PC-9 (cell line): ENCODE measurements around the gene MCF2L. TPM values are rescaled to one million over a fixed set of nuclear protein-coding genes. Genes with fewer than 3 reads are reported as not detected.

Experiments
- BruUV-seq: library from RNA; stranded (reverse); fragments of 400-500 nt; replicated peaks from 2 replicates; lab custom pipeline; 2021; lab: Mats Ljungman, UMichigan
- CTCF ChIA-PET: fragments of 300-600 bp; sonication (Branson Sonifier 250); formaldehyde crosslinking; loops from one replicate; lab custom pipeline; 2022; ENCODE audit warnings: antibody characterized with exemption; lab: Charles Lee
- POLR2A ChIA-PET: fragments of 300-600 bp; sonication (Branson Sonifier 250); formaldehyde crosslinking; loops from one replicate; lab custom pipeline; 2022; ENCODE audit warnings: antibody characterized with exemption; ENCODE audit not compliant: unreplicated experiment; lab: Charles Lee
- DNase-seq, 2 experiments: peaks; one replicate each; pipeline versions ENCODE4 v3.0.0 to v3.0.0-alpha.2; 2015 to 2022; ENCODE audit warnings: mixed read lengths in 1 of 2
- H2AFZ ChIP-seq: fragments of 200-600 bp; sonication (generic); 2 replicates; pipeline ENCODE4 v1.8.1; 2017; ENCODE audit warnings: antibody characterized with exemption
- H3F3A ChIP-seq: fragments of 200-600 bp; sonication (generic); 2 replicates; pipeline ENCODE4 v1.8.1; 2017; ENCODE audit warnings: antibody characterized with exemption, mild to moderate bottlenecking, low read depth; ENCODE audit not compliant: insufficient read depth
- H3K27ac ChIP-seq: fragments of 200-600 bp; sonication (generic); 2 replicates; pipeline ENCODE4 v1.6.1; 2016; ENCODE audit warnings: mixed run types
- H3K27me3 ChIP-seq: fragments of 200-600 bp; sonication (generic); 2 replicates; pipeline ENCODE4 v1.6.1; 2016; ENCODE audit warnings: low read depth, mixed run types; ENCODE audit not compliant: insufficient read depth
- H3K36me3 ChIP-seq: fragments of 200-600 bp; sonication (generic); 2 replicates; pipeline ENCODE4 v1.6.1; 2016; ENCODE audit warnings: low read depth, mixed run types
- H3K4me1 ChIP-seq: fragments of 200-600 bp; sonication (generic); replicated peaks from 2 replicates; pipeline ENCODE4 v1.6.1; 2016; ENCODE audit warnings: mixed run types; ENCODE audit not compliant: insufficient read depth
- H3K4me2 ChIP-seq: fragments of 200-600 bp; sonication (generic); 2 replicates; pipeline ENCODE4 v1.6.1; 2017; ENCODE audit warnings: mixed run types
- H3K4me3 ChIP-seq: fragments of 200-600 bp; sonication (generic); 2 replicates; pipeline ENCODE4 v1.6.1; 2016; ENCODE audit warnings: mixed run types
- H3K79me2 ChIP-seq: fragments of 200-600 bp; sonication (generic); 2 replicates; pipeline ENCODE4 v1.6.1; 2017; ENCODE audit warnings: low read depth, mixed run types
- H3K9me2 ChIP-seq: fragments of 200-600 bp; sonication (generic); 2 replicates; pipeline ENCODE4 v1.8.1; 2017; ENCODE audit warnings: mild to moderate bottlenecking; ENCODE audit not compliant: insufficient read depth
- H3K9me3 ChIP-seq: fragments of 200-600 bp; sonication (generic); 2 replicates; pipeline ENCODE4 v1.8.1; 2016; ENCODE audit warnings: low read depth; ENCODE audit not compliant: insufficient read depth
- H4K20me1 ChIP-seq: fragments of 200-600 bp; sonication (generic); 2 replicates; pipeline ENCODE4 v1.8.1; 2017; ENCODE audit not compliant: insufficient read depth
- EZH2 ChIP-seq: fragments of 200-600 bp; sonication (generic); IDR thresholded peaks from 2 replicates; pipeline ENCODE4 v1.8.0; 2017; ENCODE audit warnings: antibody characterized with exemption, low read depth
- intact Hi-C: fragments of 100-400 bp; cut with micrococcal nuclease; formaldehyde crosslinking; loops from one replicate; pipeline ENCODE4 v1.10.0; 2022; ENCODE audit not compliant: unreplicated experiment
- total RNA-seq: library from RNA; stranded (reverse); gene quantifications from 2 replicates; pipeline ENCODE4 v1.2.3, GENCODE V29; 2021
- TF ChIP-seq, protein P1 (sequence below): fragments of 200-600 bp; sonication (generic); conservative IDR thresholded peaks from 2 replicates; pipeline ENCODE4 v1.6.1; 2017; ENCODE audit warnings: mixed run types, antibody characterized with exemption, mild to moderate bottlenecking, moderate library complexity

The MCF2L gene
- total RNA-seq, 1 experiment from 2014 or later = 28.2 TPM

DNA sequence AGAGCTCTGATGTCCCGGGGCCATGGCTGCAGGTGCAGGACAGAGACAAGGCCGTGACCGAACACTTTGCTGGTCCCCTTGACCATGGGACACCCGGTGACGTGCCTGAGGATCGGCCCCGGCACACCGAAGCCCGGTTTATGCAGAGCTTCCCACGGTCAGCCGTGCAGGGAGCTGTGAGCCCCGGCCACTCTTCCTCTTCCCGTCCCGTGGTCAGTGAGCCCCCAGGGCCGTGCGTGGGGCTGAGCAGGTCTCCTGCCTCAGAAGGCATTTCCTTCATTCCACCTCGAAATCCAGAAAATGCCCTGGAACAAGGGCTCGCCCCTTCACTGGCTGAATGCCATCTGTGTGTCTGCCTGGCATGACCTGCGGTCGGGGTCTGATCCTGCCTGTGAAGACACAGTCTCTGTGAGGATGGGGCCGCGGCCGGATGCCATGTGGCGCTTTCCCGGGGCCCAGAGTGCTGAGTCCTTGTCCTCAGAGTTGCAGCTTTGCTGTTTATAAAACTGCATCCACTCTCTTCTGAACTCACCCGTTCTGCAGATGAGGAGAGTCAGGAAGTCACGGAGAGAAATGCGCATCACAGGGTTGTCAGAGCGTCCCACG lies 16.9 kb downstream of the MCF2L start:
- intact Hi-C loops = no loop called here
- Histone ChIP-seq H3K4me3 (no peak overlapping the region), H3K9me3 (no peaks in the 10 kb centered on the region), H3K79me2 (no peaks in the 10 kb centered on the region), H3K27ac (no peak overlapping the region), H3K4me1 (peaks cover 8% of the 10 kb centered on the region; the same call in 1 of the 2 replicates), H4K20me1 (no peaks in the 10 kb centered on the region), H3K36me3 (no peaks in the 10 kb centered on the region), H3K4me2 (no peak overlapping the region), H3F3A (peaks cover 8% of the 10 kb centered on the region; the same call in 1 of the 2 replicates), H3K27me3 (no peaks in the 10 kb centered on the region), H2AFZ (no peak overlapping the region), H3K9me2 (no peaks in the 10 kb centered on the region)
- no TSS peak for BruUV-seq
- ChIA-PET CTCF (no interaction called here), POLR2A (no interaction called here)
- DNase-seq = no peak
- TF ChIP-seq, protein P1, sequence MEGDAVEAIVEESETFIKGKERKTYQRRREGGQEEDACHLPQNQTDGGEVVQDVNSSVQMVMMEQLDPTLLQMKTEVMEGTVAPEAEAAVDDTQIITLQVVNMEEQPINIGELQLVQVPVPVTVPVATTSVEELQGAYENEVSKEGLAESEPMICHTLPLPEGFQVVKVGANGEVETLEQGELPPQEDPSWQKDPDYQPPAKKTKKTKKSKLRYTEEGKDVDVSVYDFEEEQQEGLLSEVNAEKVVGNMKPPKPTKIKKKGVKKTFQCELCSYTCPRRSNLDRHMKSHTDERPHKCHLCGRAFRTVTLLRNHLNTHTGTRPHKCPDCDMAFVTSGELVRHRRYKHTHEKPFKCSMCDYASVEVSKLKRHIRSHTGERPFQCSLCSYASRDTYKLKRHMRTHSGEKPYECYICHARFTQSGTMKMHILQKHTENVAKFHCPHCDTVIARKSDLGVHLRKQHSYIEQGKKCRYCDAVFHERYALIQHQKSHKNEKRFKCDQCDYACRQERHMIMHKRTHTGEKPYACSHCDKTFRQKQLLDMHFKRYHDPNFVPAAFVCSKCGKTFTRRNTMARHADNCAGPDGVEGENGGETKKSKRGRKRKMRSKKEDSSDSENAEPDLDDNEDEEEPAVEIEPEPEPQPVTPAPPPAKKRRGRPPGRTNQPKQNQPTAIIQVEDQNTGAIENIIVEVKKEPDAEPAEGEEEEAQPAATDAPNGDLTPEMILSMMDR = no peak
- TF ChIP-seq EZH2 = no peak

DNA sequence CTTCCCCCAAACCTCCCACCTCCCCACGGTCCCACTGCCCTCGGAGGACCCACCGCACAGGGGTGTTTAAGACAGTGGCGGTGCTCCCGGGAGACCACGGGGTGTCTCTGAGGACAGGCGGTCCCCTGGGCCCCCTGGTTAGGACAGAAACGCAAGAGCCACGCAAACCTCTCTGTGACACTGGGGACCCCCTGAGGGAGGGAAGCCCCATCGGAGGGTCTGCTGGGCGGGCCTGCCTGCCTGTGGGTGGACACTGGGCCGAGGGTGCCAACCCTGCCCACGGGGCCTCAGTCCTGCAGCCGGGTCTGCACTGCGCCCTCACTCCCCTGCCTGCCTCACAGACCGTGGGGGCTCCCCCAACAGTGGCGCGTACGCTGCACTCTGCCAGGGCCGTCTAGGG lies 17.5 kb downstream of the MCF2L start:
- BruUV-seq = no TSS peak
- H3K4me1 ChIP-seq = peaks cover 11% of the 10 kb centered on the region; the same call in 1 of the 2 replicates
- ChIA-PET CTCF (no interaction called here), POLR2A (no interaction called here)
- no peak overlapping the region for H2AFZ ChIP-seq
- H3F3A ChIP-seq = peaks cover 8% of the 10 kb centered on the region; the same call in 1 of the 2 replicates
- H3K9me3 ChIP-seq = no peaks in the 10 kb centered on the region
- H3K27me3 ChIP-seq = no peaks in the 10 kb centered on the region
- H3K79me2 ChIP-seq = no peaks in the 10 kb centered on the region
- no peaks in the 10 kb centered on the region for H3K9me2 ChIP-seq
- no peak overlapping the region for H3K27ac ChIP-seq
- H3K4me2 ChIP-seq = no peak overlapping the region
- no peaks in the 10 kb centered on the region for H4K20me1 ChIP-seq
- H3K36me3 ChIP-seq = no peaks in the 10 kb centered on the region
- no peak for DNase-seq
- H3K4me3 ChIP-seq = no peak overlapping the region
- intact Hi-C loops = no loop called here
- TF ChIP-seq EZH2 = no peak
- TF ChIP-seq, protein P1 = no peak

DNA sequence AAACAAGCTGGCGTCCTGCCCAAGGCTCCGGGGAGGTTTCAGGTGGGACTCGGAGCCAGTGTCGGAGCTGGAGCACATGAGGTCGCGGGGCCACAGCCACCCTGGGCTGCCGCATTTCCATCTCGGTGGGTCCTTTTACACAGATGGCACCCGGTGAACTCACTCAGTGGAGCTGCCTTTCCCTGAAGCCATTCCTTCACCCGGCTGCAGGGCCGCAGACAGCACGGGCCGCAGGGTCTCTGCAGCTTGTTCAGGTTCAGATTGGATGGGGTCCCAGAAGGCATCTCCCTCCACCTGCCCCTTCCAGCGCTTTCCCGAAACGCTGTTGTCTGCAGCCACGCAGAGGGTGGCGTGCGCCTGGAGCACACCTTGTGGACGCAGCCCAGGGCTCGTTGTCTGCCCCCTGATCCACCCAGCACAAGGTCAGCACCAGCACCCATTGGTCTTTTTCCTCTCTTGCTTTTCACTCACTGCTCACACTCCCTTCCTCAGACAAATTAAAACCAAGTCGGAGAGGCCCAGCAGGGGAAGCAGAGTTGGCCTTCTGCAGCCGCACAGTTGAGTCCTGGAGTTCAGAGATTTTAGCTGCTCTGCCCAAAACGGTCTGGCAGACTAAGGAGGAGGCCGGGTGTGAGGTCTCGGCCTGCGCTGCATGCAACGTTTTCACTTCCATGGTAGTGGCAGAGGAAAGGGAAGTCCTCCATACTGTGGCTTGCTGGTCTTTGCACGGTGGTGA lies 18.1 kb downstream of the MCF2L start:
- Histone ChIP-seq H3K27ac (no peak overlapping the region), H3F3A (peaks cover 8% of the 10 kb centered on the region; the same call in 1 of the 2 replicates), H3K4me1 (peaks cover 11% of the 10 kb centered on the region; the same call in 1 of the 2 replicates), H4K20me1 (no peaks in the 10 kb centered on the region), H3K9me3 (no peaks in the 10 kb centered on the region), H2AFZ (no peak overlapping the region), H3K27me3 (no peaks in the 10 kb centered on the region), H3K4me2 (no peak overlapping the region), H3K9me2 (no peaks in the 10 kb centered on the region), H3K4me3 (no peak overlapping the region), H3K79me2 (no peaks in the 10 kb centered on the region), H3K36me3 (no peaks in the 10 kb centered on the region)
- ChIA-PET POLR2A (no interaction called here), CTCF (no interaction called here)
- no peak for TF ChIP-seq EZH2
- TF ChIP-seq, protein P1 = no peak
- intact Hi-C loops = no loop called here
- no TSS peak for BruUV-seq
- DNase-seq = no peak
